ENCODE measurements around the gene DNAJA3. TPM values are rescaled to one million over a fixed set of nuclear protein-coding genes. Genes with fewer than 3 reads are reported as not detected.

The DNAJA3 gene
- total RNA-seq, 1 donor from 2014 or later = 31.3 TPM

DNA sequence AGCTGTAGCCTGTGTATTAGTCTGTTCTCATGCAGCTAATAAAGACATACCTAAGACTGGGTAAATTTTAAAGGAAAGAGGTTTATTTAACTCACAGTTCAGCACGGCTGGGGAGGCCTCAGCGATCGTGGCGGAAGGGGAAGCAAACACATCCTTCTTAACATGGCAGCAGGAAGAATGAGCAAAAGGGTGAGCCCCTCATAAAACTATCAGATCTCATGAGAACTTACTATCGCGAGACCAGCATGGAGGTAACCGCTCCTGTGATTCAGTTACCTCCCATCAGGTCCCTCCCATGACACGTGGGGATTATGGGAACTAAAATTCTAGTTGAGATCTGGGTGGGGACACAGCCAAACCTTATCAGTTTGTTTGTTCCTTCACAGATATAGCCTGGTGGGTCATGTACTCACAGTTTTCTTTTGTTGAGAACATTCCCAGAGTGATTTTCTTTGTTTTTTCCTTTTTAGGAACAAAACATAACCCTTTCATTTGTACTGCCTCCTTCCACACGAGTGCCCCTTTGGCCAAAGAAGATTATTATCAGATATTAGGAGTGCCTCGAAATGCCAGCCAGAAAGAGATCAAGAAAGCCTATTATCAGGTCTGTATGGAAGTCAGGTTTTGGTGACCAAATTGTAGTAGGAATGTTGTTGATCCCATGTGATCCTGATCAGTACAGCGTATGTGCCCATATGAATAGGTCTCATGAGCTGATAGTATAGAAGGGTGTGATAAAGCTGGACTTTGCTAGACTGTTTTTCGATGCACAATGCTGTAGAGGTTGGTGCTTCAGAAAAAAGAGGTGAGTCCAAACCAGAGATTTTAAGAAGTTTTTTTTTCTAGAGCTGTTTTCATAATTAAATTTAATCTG is 8.5 kb downstream of the DNAJA3 start:
- no peak for DNase-seq

DNA sequence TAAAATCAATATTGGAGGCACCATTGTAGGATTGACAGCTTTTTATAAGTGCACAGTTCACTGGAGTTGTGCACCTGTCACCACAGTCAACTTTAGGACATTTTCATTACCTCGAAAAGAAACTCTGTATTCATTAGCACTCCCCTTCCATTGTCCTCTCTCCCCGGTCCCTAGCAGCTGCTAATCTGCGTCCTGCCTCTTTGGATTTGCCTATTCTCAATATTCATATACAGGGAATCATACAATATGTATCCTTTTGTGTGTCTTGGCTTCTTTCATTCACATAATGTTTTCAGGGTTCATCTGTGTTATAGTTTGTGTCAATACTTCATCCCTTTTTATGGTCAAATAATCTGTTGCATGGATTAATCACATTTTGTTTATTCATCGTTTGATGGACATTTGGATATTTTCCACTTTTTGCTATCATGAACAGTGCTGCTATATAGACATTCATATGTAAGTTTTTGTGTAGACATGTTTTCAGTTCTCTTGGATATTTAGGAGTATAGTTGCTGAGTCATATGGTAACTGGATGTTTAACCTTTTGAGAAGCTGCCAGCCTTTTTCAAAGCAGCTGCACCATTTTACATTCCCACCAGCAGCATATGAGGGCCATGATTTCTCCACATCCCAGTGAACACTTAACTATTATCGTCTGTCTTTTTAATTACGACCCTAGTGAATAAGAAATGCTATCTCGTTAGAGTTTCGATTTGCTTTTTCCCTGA is 9.8 kb downstream of the DNAJA3 start:
- DNase-seq = no peak

DNA sequence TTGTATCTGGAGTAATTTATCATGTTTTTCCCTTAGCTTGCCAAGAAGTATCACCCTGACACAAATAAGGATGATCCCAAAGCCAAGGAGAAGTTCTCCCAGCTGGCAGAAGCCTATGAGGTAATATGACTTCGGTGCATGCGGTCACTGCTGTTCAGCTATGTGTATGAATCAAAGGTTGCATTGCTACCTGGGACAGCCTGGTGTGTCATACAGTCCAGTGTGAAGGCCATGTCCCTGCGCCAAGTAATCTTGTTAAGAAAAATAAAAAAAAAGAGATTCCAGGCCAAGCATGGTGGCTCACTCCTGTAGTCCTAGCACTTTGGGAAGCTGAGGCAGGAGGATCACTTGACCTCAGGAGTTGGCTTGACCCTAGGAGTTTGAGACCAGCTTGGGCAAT is 11.7 kb downstream of the DNAJA3 start:
- no peak for DNase-seq

- DNase-seq = no peak
Measured at GRCh38 chr16:4442371-4442770, 16.7 kb downstream of the DNAJA3 start.

DNA sequence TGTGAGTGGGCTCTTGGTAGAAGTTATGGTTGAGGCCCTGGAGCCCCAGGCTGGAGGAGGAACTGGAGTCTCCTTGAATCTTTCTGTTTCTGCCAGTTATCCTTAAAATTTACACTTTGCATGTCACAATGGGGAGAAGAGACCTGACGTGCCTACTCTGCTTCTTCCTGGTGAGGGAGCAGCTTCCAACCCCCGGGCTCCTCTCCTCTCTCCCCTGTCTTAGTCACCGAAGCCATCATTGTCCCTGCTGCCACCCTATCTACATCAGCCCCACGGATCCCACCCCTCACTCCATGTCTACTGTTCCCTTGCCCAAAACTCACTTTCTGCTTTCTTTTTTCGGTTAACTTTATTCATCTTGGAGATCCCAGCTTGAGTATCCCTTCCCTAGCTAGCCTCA is 17.6 kb downstream of the DNAJA3 start:
- DNase-seq = no peak

GRCh38 chr16:4443986-4444385 is 18.3 kb downstream of the DNAJA3 start:
- DNase-seq = no peak

GRCh38 chr16:4450430-4450829 is 24.8 kb downstream of the DNAJA3 start:
- no peak for DNase-seq

GRCh38 chr16:4450931-4451519 is 25.4 kb downstream of the DNAJA3 start:
- no peak for DNase-seq

GRCh38 chr16:4452674-4453073 is 27.0 kb downstream of the DNAJA3 start:
- no peak for DNase-seq

GRCh38 chr16:4454623-4455022 is 29.0 kb downstream of the DNAJA3 start:
- DNase-seq = no peak

DNA sequence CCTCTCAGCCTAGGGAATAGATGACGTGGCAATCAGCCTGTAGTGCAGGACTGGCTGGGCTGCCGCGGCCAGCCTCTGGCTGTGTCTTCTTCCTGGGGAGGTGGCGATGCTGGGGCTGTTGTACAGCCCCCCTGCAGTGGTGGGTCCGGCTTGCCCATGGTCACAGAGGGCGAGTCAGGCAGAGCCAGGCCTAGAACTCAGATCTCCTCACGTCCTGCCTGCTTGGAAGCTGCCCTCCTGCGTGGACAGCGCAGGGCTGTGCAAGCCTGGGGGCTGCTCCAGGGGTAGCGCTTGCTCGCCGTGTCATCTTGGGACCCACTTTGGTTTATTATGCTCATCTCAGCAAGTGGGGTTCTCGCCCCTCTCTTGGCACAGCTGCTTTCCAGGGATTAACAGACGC is 29.4 kb downstream of the DNAJA3 start:
- no peak for DNase-seq

DNA sequence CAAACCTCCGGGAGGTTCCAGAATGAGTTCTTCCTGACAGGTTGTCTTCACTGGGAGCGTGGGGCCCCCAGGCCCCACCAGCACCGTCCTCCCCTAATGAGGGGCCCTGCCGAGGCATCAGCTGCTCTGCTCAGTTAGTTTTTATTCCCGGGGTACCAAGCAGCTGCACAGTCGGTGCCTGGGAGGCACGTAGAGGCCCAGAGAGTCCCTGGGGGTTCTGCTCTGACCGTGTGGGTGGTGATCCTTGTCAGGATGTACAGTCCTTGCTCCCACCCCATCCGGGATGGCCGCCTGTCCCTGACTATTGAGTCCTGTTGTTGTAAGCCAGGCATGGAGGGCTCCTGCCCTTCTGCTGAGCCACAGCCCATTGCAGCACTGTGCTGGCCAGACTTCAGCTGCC is 30.3 kb downstream of the DNAJA3 start:
- no peak for DNase-seq

- DNase-seq = no peak
Measured at GRCh38 chr16:4460936-4461249, 35.2 kb downstream of the DNAJA3 start.

DNA sequence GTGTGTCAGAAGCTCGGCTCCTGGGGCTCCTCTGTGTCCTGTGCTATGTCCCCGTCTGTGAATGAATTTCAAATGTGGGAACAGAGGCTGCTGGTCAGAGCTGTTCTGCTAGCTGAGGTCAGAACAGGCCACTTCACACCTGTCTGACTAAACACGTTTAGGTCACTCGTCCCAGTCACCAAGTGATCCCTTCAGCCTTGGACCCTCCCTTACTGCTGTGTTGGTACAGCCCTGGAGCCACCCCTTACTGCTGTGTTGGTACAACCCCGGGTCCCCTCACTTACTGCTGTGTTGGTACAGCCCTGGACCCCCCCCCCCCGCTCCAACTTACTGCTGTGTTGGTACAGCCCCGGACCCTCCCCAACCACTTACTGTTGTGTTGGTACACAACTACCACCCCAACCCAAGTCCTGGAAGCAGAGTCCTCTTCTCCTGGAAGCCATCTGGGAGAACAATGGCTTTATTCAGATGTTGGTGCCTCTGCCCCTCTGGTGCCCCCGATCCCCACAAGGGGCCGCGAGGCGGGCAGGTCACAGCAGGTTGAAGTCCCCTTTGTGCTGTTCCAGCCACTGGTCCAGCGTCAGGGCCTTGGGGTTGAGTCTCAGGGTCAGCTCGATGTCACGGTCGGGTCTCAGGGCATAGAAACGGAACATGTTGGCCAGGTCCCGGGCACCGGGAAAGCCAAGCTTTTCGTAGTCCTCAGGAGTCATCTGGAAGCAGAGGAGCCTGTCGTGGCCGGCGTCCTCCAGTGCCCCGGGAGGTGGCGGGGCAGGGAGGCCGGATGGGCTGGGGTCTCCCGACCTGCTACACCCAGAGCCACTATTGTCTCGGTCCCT is 35.8 kb downstream of the DNAJA3 start:
- no peak for DNase-seq

GRCh38 chr16:4463522-4464163 is 38.0 kb downstream of the DNAJA3 start:
- DNase-seq = no peak

GRCh38 chr16:4465977-4466779 is 40.5 kb downstream of the DNAJA3 start:
- DNase-seq = no peak

DNA sequence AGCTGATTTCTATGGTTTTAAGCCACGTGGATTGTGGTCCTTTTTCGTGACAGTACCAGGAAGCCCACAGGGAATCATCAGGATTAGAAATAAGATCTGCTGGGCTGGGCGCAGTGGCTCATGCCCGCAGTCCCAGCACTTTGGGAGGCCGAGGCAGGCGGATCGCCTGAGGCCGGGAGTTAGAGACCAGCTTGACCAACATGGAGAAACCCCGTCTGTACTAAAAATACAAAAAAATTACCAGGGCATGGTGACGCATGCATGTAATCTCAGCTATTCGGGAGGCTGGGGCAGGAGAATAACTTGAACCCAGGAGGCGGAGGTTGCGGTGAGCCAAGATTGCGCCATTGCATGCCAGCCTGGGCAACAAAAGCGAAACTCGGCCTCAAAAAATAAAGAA is 42.2 kb downstream of the DNAJA3 start:
- no peak for DNase-seq

- no peak for DNase-seq
Measured at GRCh38 chr16:4468972-4469371, 43.3 kb downstream of the DNAJA3 start.

GRCh38 chr16:4471869-4472268 is 46.2 kb downstream of the DNAJA3 start:
- no peak for DNase-seq

GRCh38 chr16:4472880-4473279 is 47.2 kb downstream of the DNAJA3 start:
- DNase-seq = no peak

Data from skin of body (tissue), 2 donors.